HepG2 (cell line): ENCODE measurements around the gene IL1RL2. TPM values are rescaled to one million over a fixed set of nuclear protein-coding genes. Genes with fewer than 3 reads are reported as not detected.

ENCODE experiments used
- CTCF ChIP-seq: sonication (generic); formaldehyde crosslinking; IDR thresholded peaks from 2 replicates; pipeline ENCODE4 v1.5.0; 2020; ENCODE audit warnings: mild to moderate bottlenecking, missing genetic modification reagents, moderate library complexity
- FOXP4 ChIP-seq: sonication (generic); formaldehyde crosslinking; IDR thresholded peaks from 2 replicates; pipeline ENCODE4 v1.4.0; 2020; ENCODE audit warnings: missing genetic modification reagents
- MLX ChIP-seq: IDR thresholded peaks from 2 replicates; pipeline ENCODE4 v1.6.1; 2016
- PATZ1 ChIP-seq: sonication (generic); formaldehyde crosslinking; IDR thresholded peaks from 2 replicates; pipeline ENCODE4 v1.4.0; 2020; ENCODE audit warnings: missing genetic modification reagents
- SALL1 ChIP-seq: sonication (generic); formaldehyde crosslinking; IDR thresholded peaks from 2 replicates; pipeline ENCODE4 v1.8.0; 2022; ENCODE audit warnings: mild to moderate bottlenecking, missing genetic modification reagents
- SALL2 ChIP-seq: sonication (generic); formaldehyde crosslinking; IDR thresholded peaks from 2 replicates; pipeline ENCODE4 v1.8.1; 2023; ENCODE audit warnings: mild to moderate bottlenecking, missing genetic modification reagents, inconsistent platforms
- SKIL ChIP-seq: sonication (generic); formaldehyde crosslinking; IDR thresholded peaks from 2 replicates; pipeline ENCODE4 v1.8.0; 2022; ENCODE audit warnings: missing genetic modification reagents, mild to moderate bottlenecking, moderate library complexity, borderline replicate concordance
- SNAI1 ChIP-seq: sonication (generic); formaldehyde crosslinking; IDR thresholded peaks from 2 replicates; pipeline ENCODE4 v1.5.0; 2020; ENCODE audit warnings: mild to moderate bottlenecking, missing genetic modification reagents, borderline replicate concordance
- ZBTB2 ChIP-seq: sonication (generic); formaldehyde crosslinking; IDR thresholded peaks from 2 replicates; pipeline ENCODE4 v1.8.0; 2022; ENCODE audit warnings: low read depth, missing genetic modification reagents
- ZNF556 ChIP-seq: sonication (generic); formaldehyde crosslinking; IDR thresholded peaks from 2 replicates; pipeline ENCODE4 v1.4.0; 2020; ENCODE audit warnings: mild to moderate bottlenecking, missing genetic modification reagents, borderline replicate concordance
- ZNF589 ChIP-seq: sonication (generic); formaldehyde crosslinking; conservative IDR thresholded peaks from 2 replicates; pipeline ENCODE4 v1.8.0; 2022; ENCODE audit warnings: mild to moderate bottlenecking, moderate library complexity, missing genetic modification reagents
- ZNF687 ChIP-seq: sonication (generic); formaldehyde crosslinking; IDR thresholded peaks from 2 replicates; pipeline ENCODE4 v1.5.1; 2020; ENCODE audit warnings: mild to moderate bottlenecking, missing genetic modification reagents, moderate library complexity
- polyA plus RNA-seq, 8 experiments: library from polyadenylated mRNA; depleted of rRNA in 3 of 8; stranded (reverse) in 7 of 8; unstranded in 1 of 8; fragments of >200 nt; fragmentation: Illumina TruSeq in 4 of 8; extraction: Trizol in 4 of 8; gene quantifications; 2 replicates each; pipeline versions ENCODE4 v1.2.1 to v1.2.3, GENCODE V29; 2011 to 2016; ENCODE audit warnings: low read depth in 4 of 8, missing spikeins in 1 of 8, mixed read lengths in 1 of 8; ENCODE audit not compliant: insufficient read depth in 1 of 8
- total RNA-seq, 5 experiments: library from RNA; depleted of rRNA; stranded (reverse); fragments of >200 nt; fragmentation: Illumina TruSeq; extraction: Trizol; gene quantifications; 2 replicates each; pipeline ENCODE4 v1.2.3, GENCODE V29; 2016; ENCODE audit warnings: low read depth in 1 of 5

IL1RL2 gene
- total and polyA plus RNA-seq, 2 of the 13 experiments (the other 11 are each of a cell fraction or from before 2014, with no cell fraction given) = 0.03 TPM; not detected in 1

GRCh38 chr2:102155703-102156515 is 30.9 kb upstream of the IL1RL2 start (continued):
- peak; percentile 61 for TF ChIP-seq ZNF687 (CRISPR knock-in tag)
- no peak; the same call in 1 of the 2 replicates for TF ChIP-seq ZNF589 (CRISPR knock-in tag)
- peak; percentile 80 for TF ChIP-seq SALL1 (CRISPR knock-in tag)
- no peak for TF ChIP-seq SNAI1 (CRISPR knock-in tag)
- TF ChIP-seq FOXP4 = peak; percentile 100
- no peak; the same call in 1 of the 2 replicates for TF ChIP-seq ZBTB2 (CRISPR knock-in tag)
- no peak; the same call in 1 of the 2 replicates for TF ChIP-seq ZNF556 (CRISPR knock-in tag)
- TF ChIP-seq SKIL (CRISPR knock-in tag) = peak; percentile 91
- peak; percentile 61 for TF ChIP-seq PATZ1 (CRISPR knock-in tag)
- no peak for TF ChIP-seq SALL2 (CRISPR knock-in tag)
- TF ChIP-seq CTCF (CRISPR knock-in tag) = peak; percentile 37; the same call in 1 of the 2 replicates
- TF ChIP-seq MLX (CRISPR knock-in tag) = peak; percentile 78
